K562 (cell line): ENCODE results near the gene RHD. TPM values are rescaled to one million over a fixed set of nuclear protein-coding genes. Genes with fewer than 3 reads are reported as not detected.
A peak's percentile ranks its signal among the peaks of the same experiment; 100 is the strongest.
"Not testable (repeated sequence)": the region's sequence is repeated elsewhere in the genome, so short reads cannot be mapped to it uniquely, and the experiment has no call there.

Experiments
- ATF1 ChIP-seq, 2 experiments: fragments of 450-650 bp in 1 of 2; IDR thresholded peaks; 2 replicates each; pipeline ENCODE4 v1.6.1; 2016; ENCODE audit warnings: missing compliant biosample characterization in 1 of 2, missing genetic modification characterization in 1 of 2
- CC2D1A ChIP-seq: fragments of 450-650 bp; IDR thresholded peaks from 2 replicates; pipeline ENCODE4 v1.6.1; 2017; ENCODE audit warnings: mild to moderate bottlenecking
- CREB1 ChIP-seq, 2 experiments: sonication (generic) in 1 of 2; formaldehyde crosslinking in 1 of 2; IDR thresholded peaks; 2 replicates each; pipeline versions ENCODE4 v1.6.1 to v1.8.0; 2012 to 2022; ENCODE audit warnings: inconsistent platforms in 1 of 2, mild to moderate bottlenecking in 1 of 2, missing genetic modification reagents in 1 of 2, moderate library complexity in 1 of 2
- HDAC3 ChIP-seq: fragments of 450-650 bp; IDR thresholded peaks from 2 replicates; pipeline ENCODE4 v1.6.1; 2018; ENCODE audit warnings: borderline replicate concordance, mild to moderate bottlenecking, moderate library complexity; ENCODE audit not compliant: partially characterized antibody
- KDM1A ChIP-seq, 2 experiments: fragments of 450-650 bp; IDR thresholded peaks; 2 replicates each; pipeline ENCODE4 v1.6.1; 2016; ENCODE audit warnings: mild to moderate bottlenecking in 2 of 2
- KLF16 ChIP-seq: IDR thresholded peaks from 2 replicates; pipeline ENCODE4 v1.6.1; 2016; ENCODE audit warnings: antibody characterized with exemption
- LEF1 ChIP-seq: fragments of 450-650 bp; IDR thresholded peaks from 2 replicates; pipeline ENCODE4 v1.6.1; 2016; ENCODE audit warnings: mild to moderate bottlenecking
- MTA2 ChIP-seq: fragments of 450-650 bp; IDR thresholded peaks from 2 replicates; pipeline ENCODE4 v1.6.1; 2016; ENCODE audit warnings: low read depth
- MYNN ChIP-seq, 2 experiments: sonication (generic); formaldehyde crosslinking in 1 of 2; IDR thresholded peaks; 2 replicates each; pipeline versions ENCODE4 v1.5.0 to v1.6.1; 2016 to 2020; ENCODE audit warnings: antibody characterized with exemption in 1 of 2, missing genetic modification reagents in 1 of 2
- NCOA1 ChIP-seq: fragments of 450-650 bp; IDR thresholded peaks from 2 replicates; pipeline ENCODE4 v1.6.1; 2016; ENCODE audit warnings: low read depth
- NR4A1 ChIP-seq, 2 experiments: fragments of 250-450 bp in 1 of 2; fragments of 450-650 bp in 1 of 2; sonication (Bioruptor Pico) in 1 of 2; IDR thresholded peaks; 2 replicates each; pipeline versions ENCODE4 v1.4.0 to v1.6.1; 2016 to 2020; ENCODE audit warnings: mild to moderate bottlenecking in 2 of 2, missing compliant biosample characterization in 1 of 2, missing genetic modification characterization in 1 of 2, moderate library complexity in 1 of 2
- PBX2 ChIP-seq, 2 experiments: IDR thresholded peaks in 1 of 2; conservative IDR thresholded peaks in 1 of 2; 2 replicates each; pipeline ENCODE4 v1.6.1; 2016; ENCODE audit warnings: low read depth in 2 of 2, mild to moderate bottlenecking in 1 of 2, missing compliant biosample characterization in 1 of 2, missing genetic modification characterization in 1 of 2, moderate library complexity in 1 of 2
- POLR2AphosphoS5 ChIP-seq: IDR thresholded peaks from 2 replicates; pipeline ENCODE4 v1.6.1; 2011; ENCODE audit warnings: mild to moderate bottlenecking, low read depth, low read length, moderate library complexity; ENCODE audit not compliant: control insufficient read depth, insufficient read depth
- SMARCA4 ChIP-seq: fragments of 450-650 bp; IDR thresholded peaks from 2 replicates; pipeline ENCODE4 v1.6.1; 2016
- TAL1 ChIP-seq: fragments of 450-650 bp; IDR thresholded peaks from 2 replicates; pipeline ENCODE4 v1.6.1; 2016; ENCODE audit warnings: mild to moderate bottlenecking
- TBL1XR1 ChIP-seq, 2 experiments: IDR thresholded peaks; 2 replicates each; pipeline ENCODE4 v1.6.1; 2012; ENCODE audit warnings: improper control_type of control experiment in 2 of 2, low read length in 2 of 2, mild to moderate bottlenecking in 1 of 2
- ZBTB2 ChIP-seq: fragments of 450-650 bp; IDR thresholded peaks from 2 replicates; pipeline ENCODE4 v1.6.1; 2016; ENCODE audit warnings: antibody characterized with exemption
- ZC3H8 ChIP-seq: fragments of 450-650 bp; IDR thresholded peaks from 2 replicates; pipeline ENCODE4 v1.6.1; 2017
- ZEB2 ChIP-seq: fragments of 450-650 bp; IDR thresholded peaks from 2 replicates; pipeline ENCODE4 v1.6.1; 2016
- ZNF175 ChIP-seq: fragments of 200-800 bp; sonication (Bioruptor generic); IDR thresholded peaks from 2 replicates; pipeline ENCODE4 v1.6.1; 2016; ENCODE audit warnings: low read depth, mild to moderate bottlenecking, missing genetic modification characterization, missing compliant biosample characterization
- ZNF197 ChIP-seq: fragments of 200-800 bp; sonication (Bioruptor generic); IDR thresholded peaks from 2 replicates; pipeline ENCODE4 v1.6.1; 2016; ENCODE audit warnings: low read depth, missing genetic modification characterization, missing compliant biosample characterization
- ZNF639 ChIP-seq, 2 experiments: fragments of 200-800 bp in 1 of 2; sonication (Bioruptor generic) in 1 of 2; sonication (generic) in 1 of 2; formaldehyde crosslinking in 1 of 2; IDR thresholded peaks in 1 of 2; conservative IDR thresholded peaks in 1 of 2; 2 replicates each; pipeline versions ENCODE4 v1.5.0 to v1.6.1; 2016 to 2020; ENCODE audit warnings: missing compliant biosample characterization in 1 of 2, missing genetic modification characterization in 1 of 2, missing genetic modification reagents in 1 of 2
- polyA plus RNA-seq, 8 experiments: library from polyadenylated mRNA; depleted of rRNA in 4 of 8; stranded (reverse) in 5 of 8; unstranded in 3 of 8; fragments of >200 nt; fragmentation: Nextera tagmentation in 2 of 8; fragmentation: Illumina TruSeq in 1 of 8; extraction: Ambion mirVana in 2 of 8; extraction: Trizol in 1 of 8; gene quantifications; 2 replicates each; pipeline versions ENCODE4 v1.2.1 to v1.2.3, GENCODE V29; 2011 to 2014; ENCODE audit warnings: inconsistent platforms in 1 of 8, missing spikeins in 1 of 8
- total RNA-seq, 7 experiments: library from RNA; depleted of rRNA in 6 of 7; stranded (reverse); fragments of >200 nt in 6 of 7; fragmentation: Illumina TruSeq in 2 of 7; extraction: Trizol in 2 of 7; gene quantifications; 2 replicates each; pipeline versions ENCODE4 v1.2.1 to v1.2.3, GENCODE V29; 2011 to 2021; ENCODE audit warnings: low replicate concordance in 1 of 7

The RHD gene
- total and polyA plus RNA-seq, 9 of the 15 experiments (the other 6 are each of a cell fraction or from before 2014, with no cell fraction given) = 8.8 to 32.4 (median 15.0) TPM

- TF ChIP-seq PBX2 (CRISPR knock-in tag; IDR thresholded peaks at IDR 0.05; ENCODE audit: low read depth); ATF1 (CRISPR knock-in tag; IDR thresholded peaks at IDR 0.05); CREB1 (CRISPR knock-in tag; IDR thresholded peaks at IDR 0.05); NR4A1 (CRISPR knock-in tag; IDR thresholded peaks at IDR 0.05); MYNN (CRISPR knock-in tag; IDR thresholded peaks at IDR 0.05): not testable (repeated sequence)
- TF ChIP-seq PBX2 (tag; conservative IDR thresholded peaks at IDR 0.05; ENCODE audit: low read depth) (peak; percentile 48; the same call in 1 of the 2 replicates), TAL1 (peak; percentile 98), ATF1 (tag; IDR thresholded peaks at IDR 0.05) (peak; percentile 46), ZNF639 (CRISPR knock-in tag; conservative IDR thresholded peaks at IDR 0.05 in 1 of 2, IDR thresholded peaks at IDR 0.05 in 1 of 2) (peak in 1 of 2 experiments; percentile 38; a peak in 1 of 4 replicates), CC2D1A (peak; percentile 97), ZEB2 (peak; percentile 81), POLR2AphosphoS5 (peak; percentile 87), TBL1XR1 (IDR thresholded peaks at IDR 0.05; ENCODE audit: low read length in 2 of 2) (peak in 1 of 2 experiments; percentile 73; a peak in 3 of 4 replicates), CREB1 (IDR thresholded peaks at IDR 0.05) (peak; percentile 39; the same call in 1 of the 2 replicates), KLF16 (peak; percentile 93), ZC3H8 (peak; percentile 21; the same call in 1 of the 2 replicates), MTA2 (peak; percentile 94), HDAC3 (peak; percentile 86), NR4A1 (tag; IDR thresholded peaks at IDR 0.05) (peak; percentile 76; the same call in 1 of the 2 replicates), ZNF197 (CRISPR knock-in tag) (0 out of 2 replicates have a peak, but pooled peaks have one; percentile 32), NCOA1 (peak; percentile 76; the same call in 1 of the 2 replicates), MYNN (IDR thresholded peaks at IDR 0.05) (peak; percentile 54; the same call in 1 of the 2 replicates), ZBTB2 (0 out of 2 replicates have a peak, but pooled peaks have one; percentile 50), SMARCA4 (peak; percentile 92), KDM1A (IDR thresholded peaks at IDR 0.05) (peak; percentile 92 to 94), LEF1 (peak; percentile 62), ZNF175 (CRISPR knock-in tag) (peak; percentile 42; the same call in 1 of the 2 replicates)
These were observed 7.4 kb downstream of the RHD start (continued) for GRCh38 chr1:25279693-25280111.
